ENCODE measurements around the gene CD109.

DNA sequence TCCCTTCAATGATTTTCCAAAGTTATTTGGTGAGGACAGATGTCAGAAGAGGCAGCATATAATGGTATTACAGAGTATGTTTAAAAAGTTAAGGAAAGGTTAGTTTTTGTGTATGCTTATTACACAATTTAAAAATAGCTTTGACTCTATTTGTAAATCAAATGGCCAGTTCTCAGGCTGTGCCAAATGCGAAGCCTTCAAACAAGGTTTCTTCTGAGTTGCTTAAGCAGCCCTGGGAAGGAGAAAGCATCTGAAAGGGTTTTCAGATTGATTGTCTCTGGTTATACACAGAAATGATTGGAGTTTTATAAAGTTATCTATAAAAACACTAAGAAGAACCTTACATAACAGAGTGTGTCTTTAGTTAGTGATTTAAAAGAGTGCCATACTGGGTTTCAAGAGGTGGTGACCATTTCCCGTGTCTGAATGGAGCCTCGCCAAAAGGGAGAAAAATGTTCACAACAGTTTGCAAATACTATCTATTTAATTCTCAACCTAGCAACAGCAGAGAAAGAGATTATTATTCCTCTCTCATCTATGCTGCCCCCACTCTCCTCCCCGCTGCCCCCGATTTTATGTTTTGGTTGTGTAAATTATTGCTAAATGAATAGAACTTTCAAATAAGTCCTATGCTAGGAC is 16.7 kb downstream of the CD109 start:
- TF ChIP-seq CTCF (IDR thresholded peaks at IDR 0.05), result no peak
- TF ChIP-seq POLR2A (IDR thresholded peaks at IDR 0.05), result no peak
- TF ChIP-seq POLR2AphosphoS5 (IDR thresholded peaks at IDR 0.05), result no peak
- no peak for TF ChIP-seq EP300 (IDR thresholded peaks at IDR 0.05; ENCODE audit: low read depth)
